Measurements from ENCODE around the gene CYP2C18.

DNA sequence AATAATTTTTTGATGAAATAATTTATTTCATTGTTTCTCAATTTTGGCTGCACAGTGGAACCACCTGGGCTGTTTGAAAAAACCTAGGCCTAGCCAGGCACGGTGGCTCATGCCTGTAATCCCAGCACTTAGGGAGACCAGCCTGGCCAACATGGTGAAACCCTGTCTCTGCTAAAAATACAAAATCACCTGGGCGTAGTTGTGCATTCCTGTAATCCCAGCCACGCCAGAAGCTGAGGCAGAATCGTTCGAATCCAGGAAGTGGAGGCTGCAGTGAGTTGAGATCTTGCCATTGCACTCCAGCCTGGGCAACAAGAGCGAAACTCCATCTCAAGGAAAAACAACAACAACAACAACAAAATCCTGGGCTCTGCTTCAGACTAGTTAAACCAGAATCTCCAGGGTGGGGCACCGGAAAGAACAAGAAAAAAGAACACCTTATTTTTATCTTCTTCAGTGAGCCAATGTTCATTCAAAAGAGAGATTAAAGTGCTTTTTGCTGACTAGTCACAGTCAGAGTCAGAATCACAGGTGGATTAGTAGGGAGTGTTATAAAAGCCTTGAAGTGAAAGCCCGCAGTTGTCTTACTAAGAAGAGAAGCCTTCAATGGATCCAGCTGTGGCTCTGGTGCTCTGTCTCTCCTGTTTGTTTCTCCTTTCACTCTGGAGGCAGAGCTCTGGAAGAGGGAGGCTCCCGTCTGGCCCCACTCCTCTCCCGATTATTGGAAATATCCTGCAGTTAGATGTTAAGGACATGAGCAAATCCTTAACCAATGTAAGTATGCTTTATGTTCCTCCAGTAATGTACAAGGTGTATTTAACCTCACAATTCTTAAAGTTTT is at the start of gene CYP2C18:
- TF ChIP-seq SMC3 (conservative IDR thresholded peaks at IDR 0.05; ENCODE audit: poor library complexity) (no peak), POLR2AphosphoS5 (IDR thresholded peaks at IDR 0.05) (no peak), EZH2 (IDR thresholded peaks at IDR 0.05; ENCODE audit: borderline replicate concordance, insufficient read depth, low read length, poor library complexity, severe bottlenecking) (no peak), RAD21 (conservative IDR thresholded peaks at IDR 0.05) (no peak)
- TF ChIP-seq, protein P1, sequence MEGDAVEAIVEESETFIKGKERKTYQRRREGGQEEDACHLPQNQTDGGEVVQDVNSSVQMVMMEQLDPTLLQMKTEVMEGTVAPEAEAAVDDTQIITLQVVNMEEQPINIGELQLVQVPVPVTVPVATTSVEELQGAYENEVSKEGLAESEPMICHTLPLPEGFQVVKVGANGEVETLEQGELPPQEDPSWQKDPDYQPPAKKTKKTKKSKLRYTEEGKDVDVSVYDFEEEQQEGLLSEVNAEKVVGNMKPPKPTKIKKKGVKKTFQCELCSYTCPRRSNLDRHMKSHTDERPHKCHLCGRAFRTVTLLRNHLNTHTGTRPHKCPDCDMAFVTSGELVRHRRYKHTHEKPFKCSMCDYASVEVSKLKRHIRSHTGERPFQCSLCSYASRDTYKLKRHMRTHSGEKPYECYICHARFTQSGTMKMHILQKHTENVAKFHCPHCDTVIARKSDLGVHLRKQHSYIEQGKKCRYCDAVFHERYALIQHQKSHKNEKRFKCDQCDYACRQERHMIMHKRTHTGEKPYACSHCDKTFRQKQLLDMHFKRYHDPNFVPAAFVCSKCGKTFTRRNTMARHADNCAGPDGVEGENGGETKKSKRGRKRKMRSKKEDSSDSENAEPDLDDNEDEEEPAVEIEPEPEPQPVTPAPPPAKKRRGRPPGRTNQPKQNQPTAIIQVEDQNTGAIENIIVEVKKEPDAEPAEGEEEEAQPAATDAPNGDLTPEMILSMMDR (IDR thresholded peaks at IDR 0.05; ENCODE audit: poor library complexity, severe bottlenecking), result no peak
